Uterus (tissue), 4 donors: Measurements from ENCODE around the gene RTP2. TPM values are rescaled to one million over a fixed set of nuclear protein-coding genes. Genes with fewer than 3 reads are reported as not detected.

Experiments
- DNase-seq, 2 donors: peaks; one replicate each; pipeline ENCODE4 v3.0.0-alpha.2; 2019 to 2020
- H3K27ac ChIP-seq, 2 donors: fragments of 200-600 bp; sonication (generic); 1 replicate in 1 of 2; 2 replicates in 1 of 2; pipeline ENCODE4 v1.5.1; 2016 to 2018
- H3K27me3 ChIP-seq, 2 donors: fragments of 200-600 bp; sonication (generic); one replicate each; pipeline ENCODE4 v1.5.1; 2018 to 2019; ENCODE audit warnings: control low read depth in 1 of 2
- H3K36me3 ChIP-seq, 2 donors: fragments of 200-600 bp; sonication (generic); one replicate each; pipeline ENCODE4 v1.5.1; 2019; ENCODE audit warnings: control low read depth in 1 of 2
- H3K4me1 ChIP-seq, 2 donors: fragments of 200-600 bp; sonication (generic); one replicate each; pipeline ENCODE4 v1.5.1; 2018 to 2019; ENCODE audit warnings: control low read depth in 1 of 2
- H3K4me3 ChIP-seq, 2 donors: fragments of 200-600 bp; sonication (generic); 1 replicate in 1 of 2; 2 replicates in 1 of 2; pipeline ENCODE4 v1.5.1; 2018 to 2019; ENCODE audit warnings: mild to moderate bottlenecking in 1 of 2
- H3K9me3 ChIP-seq, 2 donors: fragments of 200-600 bp; sonication (generic); one replicate each; pipeline ENCODE4 v1.5.1; 2019; ENCODE audit warnings: control low read depth in 1 of 2
- POLR2A ChIP-seq, 2 donors: fragments of 450-650 bp; IDR thresholded peaks; one replicate each; pipeline ENCODE4 v1.6.1; 2016; ENCODE audit warnings: antibody characterized with exemption in 2 of 2, mild to moderate bottlenecking in 1 of 2, moderate library complexity in 1 of 2
- intact Hi-C: fragments of 100-400 bp; cut with DNase I; formaldehyde crosslinking; loops from one replicate; pipeline ENCODE4 v1.15.1; 2023; ENCODE audit warnings: low total_unique reads
- total RNA-seq, 4 donors: library from RNA; depleted of rRNA in 3 of 4; stranded (reverse); fragments of >200 nt in 3 of 4; gene quantifications; one replicate each; pipeline versions ENCODE4 v1.1.0 to v1.2.4, GENCODE V29; 2014 to 2023
- TF ChIP-seq, protein P1 (sequence below), 4 experiments: fragments of 200-600 bp in 2 of 4; fragments of 450-650 bp in 2 of 4; sonication (generic) in 2 of 4; IDR thresholded peaks; one replicate each; pipeline ENCODE4 v1.5.1; 2016 to 2019; ENCODE audit warnings: antibody characterized with exemption in 4 of 4, mild to moderate bottlenecking in 2 of 4, moderate library complexity in 1 of 4
- donor health status: DM: yes; HTN: yes; CAD: no.

The RTP2 gene, protein sequence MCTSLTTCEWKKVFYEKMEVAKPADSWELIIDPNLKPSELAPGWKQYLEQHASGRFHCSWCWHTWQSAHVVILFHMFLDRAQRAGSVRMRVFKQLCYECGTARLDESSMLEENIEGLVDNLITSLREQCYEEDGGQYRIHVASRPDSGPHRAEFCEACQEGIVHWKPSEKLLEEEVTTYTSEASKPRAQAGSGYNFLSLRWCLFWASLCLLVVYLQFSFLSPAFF
- total RNA-seq: not detected

DNA sequence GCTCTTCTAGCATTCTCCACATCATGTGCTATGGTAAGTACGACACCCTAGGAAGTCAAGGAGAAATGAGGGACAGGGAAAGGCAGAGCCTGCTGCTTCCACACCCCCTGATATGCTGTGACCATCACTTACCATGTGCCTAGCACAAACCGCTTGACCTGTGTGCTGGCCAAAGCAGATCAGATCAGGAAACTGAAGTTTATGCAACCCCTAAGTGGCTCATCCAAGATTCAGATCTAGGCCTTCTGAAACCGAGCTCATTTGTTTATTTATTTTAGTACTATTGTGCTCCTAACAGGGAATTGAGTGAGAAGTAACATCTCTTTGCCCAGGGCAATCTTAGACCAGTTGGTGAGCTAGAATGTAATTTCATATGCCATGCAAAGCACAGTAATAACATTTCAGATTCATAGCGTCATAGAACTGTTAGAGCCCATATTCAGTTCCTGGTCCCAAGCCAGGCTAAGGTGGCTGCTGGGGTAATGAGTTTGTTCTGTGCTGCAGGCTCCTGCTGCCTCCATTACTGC, at the start of gene RTP2:
Gene RTP2 (minus strand): TSS at position 51 of the 527 bp plus-strand sequence. CDS start 429 bp downstream, outside the sequence.
- intact Hi-C loops: loop anchor here (10.0 kb wide), 1 partner anchor 478 kb away; no protein-coding TSS in a partner anchor
- H3K27me3 ChIP-seq: no peaks in the 10 kb centered on the region
- no peak for TF ChIP-seq POLR2A (IDR thresholded peaks at IDR 0.05)
- TF ChIP-seq, protein P1, sequence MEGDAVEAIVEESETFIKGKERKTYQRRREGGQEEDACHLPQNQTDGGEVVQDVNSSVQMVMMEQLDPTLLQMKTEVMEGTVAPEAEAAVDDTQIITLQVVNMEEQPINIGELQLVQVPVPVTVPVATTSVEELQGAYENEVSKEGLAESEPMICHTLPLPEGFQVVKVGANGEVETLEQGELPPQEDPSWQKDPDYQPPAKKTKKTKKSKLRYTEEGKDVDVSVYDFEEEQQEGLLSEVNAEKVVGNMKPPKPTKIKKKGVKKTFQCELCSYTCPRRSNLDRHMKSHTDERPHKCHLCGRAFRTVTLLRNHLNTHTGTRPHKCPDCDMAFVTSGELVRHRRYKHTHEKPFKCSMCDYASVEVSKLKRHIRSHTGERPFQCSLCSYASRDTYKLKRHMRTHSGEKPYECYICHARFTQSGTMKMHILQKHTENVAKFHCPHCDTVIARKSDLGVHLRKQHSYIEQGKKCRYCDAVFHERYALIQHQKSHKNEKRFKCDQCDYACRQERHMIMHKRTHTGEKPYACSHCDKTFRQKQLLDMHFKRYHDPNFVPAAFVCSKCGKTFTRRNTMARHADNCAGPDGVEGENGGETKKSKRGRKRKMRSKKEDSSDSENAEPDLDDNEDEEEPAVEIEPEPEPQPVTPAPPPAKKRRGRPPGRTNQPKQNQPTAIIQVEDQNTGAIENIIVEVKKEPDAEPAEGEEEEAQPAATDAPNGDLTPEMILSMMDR (IDR thresholded peaks at IDR 0.05): no peak
- DNase-seq: no peak
- H3K36me3 ChIP-seq: no peaks in the 10 kb centered on the region
- no peaks in the 10 kb centered on the region for H3K9me3 ChIP-seq
- no peaks in the 10 kb centered on the region for H3K4me1 ChIP-seq
- no peak within 1 kb of the TSS for H3K27ac ChIP-seq
- H3K4me3 ChIP-seq: no peak within 1 kb of the TSS

DNA sequence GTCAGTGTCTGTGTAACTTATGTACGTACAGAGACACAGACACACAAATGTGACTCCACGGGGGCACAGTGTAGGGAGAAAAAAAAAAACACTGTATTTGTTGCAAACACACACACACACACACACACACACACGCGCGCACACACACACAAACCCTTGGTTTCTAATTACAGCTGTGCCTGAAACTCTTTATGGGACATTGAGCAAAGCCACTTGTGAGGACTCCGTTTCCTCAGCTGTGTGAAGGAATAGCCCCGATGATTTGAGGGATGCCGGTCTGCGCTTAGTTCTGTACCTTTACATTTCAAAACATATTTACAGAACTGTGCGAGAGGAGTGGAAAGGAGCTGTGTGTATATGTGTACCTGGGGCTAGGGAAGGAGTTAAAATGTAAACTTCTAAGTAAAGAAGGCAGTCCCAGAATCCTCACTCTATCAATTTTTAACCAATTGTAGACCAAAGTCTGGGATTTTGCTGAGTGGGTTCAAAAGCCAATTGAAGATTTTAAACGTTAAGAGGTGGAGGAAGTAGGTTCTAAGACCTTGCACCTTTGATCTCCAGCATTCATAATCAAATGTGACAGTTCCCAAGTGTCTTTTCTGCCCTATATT, 48.3 kb upstream of the RTP2 start:
- Histone ChIP-seq H3K4me3 (peak overlapping the region in 1 of 2 donors; percentile 15), H3K9me3 (no peaks in the 10 kb centered on the region), H3K36me3 (no peaks in the 10 kb centered on the region), H3K27me3 (no peaks in the 10 kb centered on the region), H3K4me1 (peaks cover 4 to 8% of the 10 kb centered on the region in 2 donors), H3K27ac (no peak overlapping the region)
- no peak for DNase-seq
- TF ChIP-seq, protein P1 (IDR thresholded peaks at IDR 0.05): no peak
- no peak for TF ChIP-seq POLR2A (IDR thresholded peaks at IDR 0.05)
- intact Hi-C loops: no loop called here

DNA sequence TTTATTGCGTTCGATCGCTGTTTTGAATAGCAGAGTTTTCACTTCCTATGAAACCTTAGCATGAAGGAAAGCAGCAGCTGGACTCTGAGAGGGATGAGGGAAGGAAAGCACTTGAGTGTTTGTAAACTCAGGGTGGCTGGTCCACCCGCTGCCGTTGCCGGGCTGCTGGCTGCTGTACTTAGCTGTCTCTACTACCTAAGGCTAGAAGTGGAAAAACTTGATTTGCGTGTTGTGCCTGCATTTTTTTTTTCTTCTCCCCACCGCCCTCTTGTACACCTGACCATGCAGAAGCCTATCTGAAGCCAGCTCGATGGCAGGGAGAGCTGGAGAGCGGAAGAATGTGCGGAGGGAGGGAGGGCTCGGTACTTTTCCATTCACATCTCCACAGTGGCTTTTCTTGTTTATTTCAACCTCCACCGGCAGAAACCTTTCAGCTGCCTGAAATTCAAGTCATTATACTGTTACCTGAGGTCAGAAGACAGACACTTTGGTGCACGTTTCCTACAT, 47.7 kb upstream of the RTP2 start:
- intact Hi-C loops: no loop called here
- Histone ChIP-seq H3K4me1 (peaks cover 4 to 8% of the 10 kb centered on the region in 2 donors), H3K27me3 (no peaks in the 10 kb centered on the region)

DNA sequence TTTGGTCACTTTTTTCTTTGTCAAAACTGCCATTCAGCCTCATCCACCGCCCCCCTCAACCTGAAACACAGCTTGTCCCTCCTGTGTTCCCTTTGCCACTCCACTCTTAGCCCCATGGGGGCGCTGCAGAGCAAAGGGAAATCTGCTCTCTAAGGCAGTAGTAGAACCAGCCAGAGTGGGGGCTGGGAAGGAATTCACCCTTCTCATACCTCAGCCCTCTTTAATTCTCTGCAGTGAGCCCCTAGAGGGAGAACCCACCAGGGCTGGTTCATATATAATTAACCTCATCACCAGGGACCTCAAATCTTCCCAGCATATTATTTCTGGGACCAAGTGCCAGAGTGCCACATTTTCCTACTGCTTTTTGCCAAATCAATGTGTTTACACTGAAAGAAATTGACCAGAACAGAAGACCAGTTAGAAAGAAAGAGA, 45.7 kb upstream of the RTP2 start:
- intact Hi-C loops: loop anchor here (10.0 kb wide), 1 partner anchor 307 kb away; no protein-coding TSS in a partner anchor
- Histone ChIP-seq H3K27ac (peak overlapping the region; percentile 98 to 100), H3K27me3 (no peaks in the 10 kb centered on the region), H3K4me3 (no peak overlapping the region), H3K9me3 (no peaks in the 10 kb centered on the region), H3K4me1 (peaks cover 4 to 8% of the 10 kb centered on the region in 2 donors), H3K36me3 (no peaks in the 10 kb centered on the region)
- TF ChIP-seq, protein P1 (IDR thresholded peaks at IDR 0.05): peak; percentile 80 to 94 (median 89)
- no peak for TF ChIP-seq POLR2A (IDR thresholded peaks at IDR 0.05)
- peak; percentile 91 to 93 for DNase-seq

More for the DNA sequence above, 47.7 kb upstream of the RTP2 start:
- Histone ChIP-seq H3K4me3 (peak overlapping the region in 1 of 2 donors; percentile 15), H3K36me3 (no peaks in the 10 kb centered on the region), H3K27ac (no peak overlapping the region), H3K9me3 (no peaks in the 10 kb centered on the region)
- no peak for DNase-seq
- TF ChIP-seq, protein P1 (IDR thresholded peaks at IDR 0.05): no peak
- TF ChIP-seq POLR2A (IDR thresholded peaks at IDR 0.05): peak in 1 of 2 donors; percentile 25
